Peyer's patch (tissue), 4 donors: ENCODE measurements around the gene GNG12. TPM values are rescaled to one million over a fixed set of nuclear protein-coding genes. Genes with fewer than 3 reads are reported as not detected.

Experiments
- DNase-seq, 3 donors: peaks; one replicate each; pipeline ENCODE4 v3.0.0-alpha.2; 2017 to 2019
- H3K27ac ChIP-seq, 4 donors: fragments of 200-600 bp; sonication (generic); one replicate each; pipeline ENCODE4 v1.5.1; 2016 to 2019
- H3K27me3 ChIP-seq, 2 donors: fragments of 200-600 bp; sonication (generic); one replicate each; pipeline ENCODE4 v1.5.1; 2019
- H3K36me3 ChIP-seq, 3 donors: fragments of 200-600 bp; sonication (generic); one replicate each; pipeline ENCODE4 v1.5.1; 2016 to 2019
- H3K4me1 ChIP-seq, 4 donors: fragments of 200-600 bp; sonication (generic); one replicate each; pipeline ENCODE4 v1.5.1; 2016 to 2019
- H3K4me3 ChIP-seq, 4 donors: fragments of 200-600 bp; sonication (generic); 1 replicate in 3 of 4; 2 replicates in 1 of 4; pipeline ENCODE4 v1.5.1; 2016 to 2019; ENCODE audit warnings: mild to moderate bottlenecking in 1 of 4
- H3K9me3 ChIP-seq, 4 donors: fragments of 200-600 bp; sonication (generic); one replicate each; pipeline ENCODE4 v1.5.1; 2016 to 2019; ENCODE audit warnings: mild to moderate bottlenecking in 1 of 4
- POLR2A ChIP-seq, 2 donors: fragments of 450-650 bp; IDR thresholded peaks; one replicate each; pipeline ENCODE4 v1.5.1; 2017; ENCODE audit warnings: antibody characterized with exemption in 2 of 2, mild to moderate bottlenecking in 2 of 2, moderate library complexity in 2 of 2
- total RNA-seq, 4 donors: library from RNA; depleted of rRNA; stranded (reverse); fragments of >200 nt; gene quantifications; one replicate each; pipeline ENCODE4 v1.1.0, GENCODE V29; 2016
- TF ChIP-seq, protein P1 (sequence below), 6 experiments: fragments of 450-650 bp in 4 of 6; fragments of 200-600 bp in 2 of 6; sonication (generic) in 1 of 6; IDR thresholded peaks; one replicate each; pipeline ENCODE4 v1.5.1; 2017 to 2019; ENCODE audit warnings: antibody characterized with exemption in 6 of 6, mild to moderate bottlenecking in 3 of 6, moderate library complexity in 1 of 6

Gene GNG12
- total RNA-seq, 4 donors from 2014 or later = 61.9 to 271 (median 165) TPM

DNA sequence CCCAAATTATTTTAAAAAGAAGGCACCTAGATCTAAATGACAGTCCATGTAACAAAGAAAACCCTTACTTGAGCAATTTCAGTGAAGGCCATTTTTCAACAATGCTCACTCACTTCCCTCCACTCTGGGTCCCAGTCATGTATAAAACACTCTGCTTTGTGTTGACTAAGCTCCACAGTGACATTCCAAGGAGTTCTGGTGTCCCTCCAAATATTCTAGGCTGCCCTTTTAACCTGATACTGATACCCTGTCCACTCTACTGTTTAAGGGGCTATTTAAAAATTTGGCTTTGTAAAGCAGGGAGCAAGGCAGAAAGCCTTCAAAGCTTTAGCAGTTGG, 73.6 kb downstream of the GNG12 start:
- TF ChIP-seq POLR2A (IDR thresholded peaks at IDR 0.05) = no peak
- TF ChIP-seq, protein P1, sequence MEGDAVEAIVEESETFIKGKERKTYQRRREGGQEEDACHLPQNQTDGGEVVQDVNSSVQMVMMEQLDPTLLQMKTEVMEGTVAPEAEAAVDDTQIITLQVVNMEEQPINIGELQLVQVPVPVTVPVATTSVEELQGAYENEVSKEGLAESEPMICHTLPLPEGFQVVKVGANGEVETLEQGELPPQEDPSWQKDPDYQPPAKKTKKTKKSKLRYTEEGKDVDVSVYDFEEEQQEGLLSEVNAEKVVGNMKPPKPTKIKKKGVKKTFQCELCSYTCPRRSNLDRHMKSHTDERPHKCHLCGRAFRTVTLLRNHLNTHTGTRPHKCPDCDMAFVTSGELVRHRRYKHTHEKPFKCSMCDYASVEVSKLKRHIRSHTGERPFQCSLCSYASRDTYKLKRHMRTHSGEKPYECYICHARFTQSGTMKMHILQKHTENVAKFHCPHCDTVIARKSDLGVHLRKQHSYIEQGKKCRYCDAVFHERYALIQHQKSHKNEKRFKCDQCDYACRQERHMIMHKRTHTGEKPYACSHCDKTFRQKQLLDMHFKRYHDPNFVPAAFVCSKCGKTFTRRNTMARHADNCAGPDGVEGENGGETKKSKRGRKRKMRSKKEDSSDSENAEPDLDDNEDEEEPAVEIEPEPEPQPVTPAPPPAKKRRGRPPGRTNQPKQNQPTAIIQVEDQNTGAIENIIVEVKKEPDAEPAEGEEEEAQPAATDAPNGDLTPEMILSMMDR (IDR thresholded peaks at IDR 0.05) = no peak
- peak overlapping the region in 3 of 4 donors; percentile 45 to 93 (median 83) for H3K27ac ChIP-seq
- no peaks in the 10 kb centered on the region for H3K27me3 ChIP-seq
- H3K36me3 ChIP-seq = no peaks in the 10 kb centered on the region
- H3K4me3 ChIP-seq = no peak overlapping the region
- no peaks in the 10 kb centered on the region for H3K9me3 ChIP-seq
- peaks cover 0 to 64% (median 0%) of the 10 kb centered on the region in 4 donors for H3K4me1 ChIP-seq
- DNase-seq = no peak

- no peaks in the 10 kb centered on the region for H3K27me3 ChIP-seq
- peaks cover 0 to 64% (median 0%) of the 10 kb centered on the region in 4 donors for H3K4me1 ChIP-seq
- H3K4me3 ChIP-seq = no peak overlapping the region
- DNase-seq = no peak
- H3K9me3 ChIP-seq = no peaks in the 10 kb centered on the region
- TF ChIP-seq POLR2A (IDR thresholded peaks at IDR 0.05) = no peak
- TF ChIP-seq, protein P1 (IDR thresholded peaks at IDR 0.05) = no peak
- H3K36me3 ChIP-seq = no peaks in the 10 kb centered on the region
- peak overlapping the region in 2 of 4 donors; percentile 45 to 93 for H3K27ac ChIP-seq
Measured at GRCh38 chr1:67759066-67759465, 74.2 kb downstream of the GNG12 start.

DNA sequence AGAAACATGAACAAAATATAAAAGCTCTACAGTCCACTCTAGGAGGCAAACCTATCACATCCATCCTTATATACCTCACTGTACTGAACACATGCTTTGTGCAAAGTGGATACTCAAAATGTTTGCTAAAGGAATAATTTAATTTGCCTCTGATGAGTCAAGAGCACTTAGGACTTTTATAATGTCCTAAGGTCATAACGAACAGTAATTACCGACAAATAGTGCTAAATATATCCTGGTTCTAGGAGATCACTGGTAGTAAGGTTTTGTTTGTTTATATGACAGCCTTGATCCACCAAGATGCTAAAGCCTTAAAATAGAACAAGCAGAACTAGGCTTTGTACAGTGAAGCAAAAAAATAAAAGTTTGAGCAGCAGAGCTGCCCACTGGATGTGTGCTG, 77.6 kb downstream of the GNG12 start:
- Histone ChIP-seq H3K36me3 (no peaks in the 10 kb centered on the region), H3K27me3 (no peaks in the 10 kb centered on the region), H3K27ac (peak overlapping the region in 2 of 4 donors; percentile 24 to 74), H3K4me3 (no peak overlapping the region), H3K9me3 (no peaks in the 10 kb centered on the region), H3K4me1 (peaks cover 0 to 61% (median 2%) of the 10 kb centered on the region in 4 donors)
- DNase-seq = no peak
- TF ChIP-seq, protein P1 (IDR thresholded peaks at IDR 0.05) = no peak
- no peak for TF ChIP-seq POLR2A (IDR thresholded peaks at IDR 0.05)

GRCh38 chr1:67755160-67755559, 78.1 kb downstream of the GNG12 start:
- Histone ChIP-seq H3K9me3 (no peaks in the 10 kb centered on the region), H3K36me3 (no peaks in the 10 kb centered on the region), H3K27me3 (no peaks in the 10 kb centered on the region), H3K27ac (peak overlapping the region in 2 of 4 donors; percentile 51 to 59), H3K4me3 (no peak overlapping the region), H3K4me1 (peaks cover 0 to 62% (median 4%) of the 10 kb centered on the region in 4 donors)
- no peak for DNase-seq
- TF ChIP-seq POLR2A (IDR thresholded peaks at IDR 0.05) = no peak
- TF ChIP-seq, protein P1 (IDR thresholded peaks at IDR 0.05) = no peak

DNA sequence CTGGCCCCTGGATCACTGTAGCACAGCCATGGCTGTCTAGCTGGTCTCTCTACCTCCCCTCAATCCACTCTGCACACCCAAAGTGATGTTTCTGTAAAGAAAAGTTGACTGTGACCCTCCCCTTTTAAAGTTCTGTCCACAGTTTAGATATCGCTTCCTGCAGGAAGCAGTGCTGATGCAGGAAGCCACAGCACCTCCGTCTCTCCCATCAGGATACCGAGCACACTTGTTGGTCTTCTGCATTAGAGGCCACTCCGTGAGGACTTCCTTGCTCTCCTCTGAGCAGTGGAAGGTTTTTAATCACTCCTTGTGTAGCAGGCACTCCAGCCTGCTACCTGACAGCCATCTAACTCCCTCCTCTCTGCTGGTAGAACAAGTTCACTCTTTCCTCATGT, 78.7 kb downstream of the GNG12 start:
- DNase-seq = no peak
- Histone ChIP-seq H3K27me3 (no peaks in the 10 kb centered on the region), H3K27ac (peak overlapping the region in 2 of 4 donors; percentile 51 to 59), H3K36me3 (no peaks in the 10 kb centered on the region), H3K4me1 (peaks cover 0 to 65% (median 6%) of the 10 kb centered on the region in 4 donors), H3K4me3 (no peak overlapping the region), H3K9me3 (no peaks in the 10 kb centered on the region)
- no peak for TF ChIP-seq POLR2A (IDR thresholded peaks at IDR 0.05)

DNA sequence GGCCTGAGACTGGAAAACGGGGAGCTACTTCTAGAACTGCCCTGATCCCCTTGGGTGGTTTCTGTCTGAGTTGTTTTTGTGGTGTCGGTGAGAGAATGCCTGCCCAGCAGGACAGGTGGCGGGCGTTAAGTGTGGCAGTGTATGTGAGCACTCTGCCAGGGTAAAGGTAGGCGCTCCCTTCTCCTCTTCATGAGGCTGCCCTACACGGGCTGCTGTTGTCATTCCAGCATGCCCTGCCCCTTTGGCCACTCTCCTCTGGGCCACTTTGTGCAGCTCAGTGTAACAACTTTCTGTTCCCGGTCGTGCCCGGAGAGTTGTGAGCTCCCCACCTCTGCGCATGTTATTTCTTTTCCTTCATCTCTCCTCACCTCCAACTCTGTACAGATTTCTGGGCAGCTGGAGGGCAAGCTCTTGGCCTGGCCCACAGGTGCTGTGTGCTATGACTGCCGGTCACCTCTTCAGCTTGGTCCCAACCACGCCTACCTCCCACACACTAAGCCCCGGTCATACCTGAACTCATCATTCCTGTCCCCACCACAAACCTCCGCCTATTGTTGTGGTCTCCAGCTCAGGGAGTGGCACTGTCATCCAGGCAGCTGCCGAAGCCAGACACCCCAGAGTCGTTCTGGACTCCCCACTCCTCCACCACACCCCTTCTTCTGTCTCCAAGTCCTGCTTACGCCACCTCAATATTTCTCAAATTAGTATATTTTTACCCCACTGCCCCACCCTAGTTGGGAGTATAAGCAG, 79.3 kb downstream of the GNG12 start:
- Histone ChIP-seq H3K27ac (peak overlapping the region in 2 of 4 donors; percentile 51 to 59), H3K36me3 (no peaks in the 10 kb centered on the region), H3K4me1 (peaks cover 0 to 68% (median 8%) of the 10 kb centered on the region in 4 donors), H3K4me3 (no peak overlapping the region), H3K9me3 (no peaks in the 10 kb centered on the region), H3K27me3 (no peaks in the 10 kb centered on the region)
- TF ChIP-seq POLR2A (IDR thresholded peaks at IDR 0.05) = no peak
- TF ChIP-seq, protein P1 (IDR thresholded peaks at IDR 0.05) = no peak
- DNase-seq = peak in 1 of 3 donors; percentile 70
